GM19328 (cell line): ENCODE measurements around the gene MUC2.

Experiments
- ATAC-seq: cut with Tn5 transposase; IDR thresholded peaks from one replicate; pipeline ENCODE4 v1.9.1; 2021; ENCODE audit warnings: mild to moderate bottlenecking, moderate library complexity; ENCODE audit not compliant: unreplicated experiment

The MUC2 gene

DNA sequence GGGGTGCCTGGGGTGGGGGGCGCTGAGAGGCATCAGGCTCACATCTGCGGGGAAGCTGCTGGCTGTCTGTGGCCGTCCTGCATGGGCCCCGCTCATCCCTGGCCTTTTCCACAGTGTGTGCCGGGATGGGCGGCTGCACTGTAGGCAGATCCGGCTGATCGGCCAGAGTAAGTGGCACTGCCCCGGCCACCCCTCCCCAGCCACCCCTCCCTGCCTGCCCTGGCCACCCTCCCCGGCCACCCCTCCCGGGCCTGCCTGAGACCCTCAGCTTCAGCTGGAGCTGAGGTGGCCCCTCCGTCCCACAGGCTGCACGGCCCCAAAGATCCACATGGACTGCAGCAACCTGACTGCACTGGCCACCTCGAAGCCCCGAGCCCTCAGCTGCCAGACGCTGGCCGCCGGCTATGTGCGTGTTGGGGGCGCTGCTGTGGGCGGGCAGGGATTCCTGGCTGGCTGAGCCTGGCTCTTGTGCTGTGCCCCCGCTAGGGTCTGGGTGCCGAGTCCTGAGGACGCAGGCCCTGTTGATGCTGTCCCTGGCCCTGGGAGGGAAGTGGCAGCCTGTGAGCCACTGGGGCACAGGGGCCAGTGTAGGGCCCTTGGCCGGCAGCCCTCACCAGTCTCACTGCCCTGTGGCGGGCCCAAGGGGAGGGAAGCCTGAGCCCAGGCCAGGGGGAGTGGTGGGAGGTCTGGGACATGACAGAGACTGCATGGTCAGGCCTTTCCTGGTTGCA lies 10.9 kb downstream of the MUC2 start:
- ATAC-seq, result no peak

DNA sequence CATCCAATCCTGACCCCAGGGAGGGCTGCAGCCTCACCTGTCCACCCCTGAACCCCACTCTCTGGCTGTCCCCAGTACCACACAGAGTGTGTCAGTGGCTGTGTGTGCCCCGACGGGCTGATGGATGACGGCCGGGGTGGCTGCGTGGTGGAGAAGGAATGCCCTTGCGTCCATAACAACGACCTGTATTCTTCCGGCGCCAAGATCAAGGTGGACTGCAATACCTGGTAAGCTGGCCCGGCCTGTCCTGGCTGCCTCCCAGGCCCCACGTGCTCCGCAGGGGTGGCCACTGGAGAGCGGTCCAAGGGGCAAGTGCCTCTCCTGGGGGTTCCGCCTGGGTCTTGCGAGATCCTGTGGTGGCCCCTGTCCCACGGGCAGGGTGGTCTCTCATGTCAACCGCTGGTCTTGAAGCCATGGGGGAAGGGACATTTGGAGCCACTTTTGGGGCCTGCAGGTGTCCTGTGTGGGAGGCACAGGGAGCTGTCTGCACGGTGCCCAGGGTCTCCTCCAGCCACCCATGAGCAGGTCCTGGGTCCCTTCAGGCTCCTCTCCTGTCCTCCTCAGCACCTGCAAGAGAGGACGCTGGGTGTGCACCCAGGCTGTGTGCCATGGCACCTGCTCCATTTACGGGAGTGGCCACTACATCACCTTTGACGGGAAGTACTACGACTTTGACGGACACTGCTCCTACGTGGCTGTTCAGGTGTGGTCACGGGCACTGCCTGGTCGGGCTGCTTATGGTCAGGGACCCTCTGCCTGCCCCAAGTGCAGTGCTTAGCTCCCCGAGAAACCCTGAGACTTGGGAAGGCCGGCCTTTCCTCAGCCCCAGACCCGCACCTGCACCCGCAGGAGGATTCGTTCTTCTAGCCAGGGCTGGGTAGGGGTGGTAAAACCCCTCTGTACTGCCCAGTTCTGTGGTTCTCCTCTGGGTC lies 11.8 kb downstream of the MUC2 start:
- ATAC-seq, result no peak

DNA sequence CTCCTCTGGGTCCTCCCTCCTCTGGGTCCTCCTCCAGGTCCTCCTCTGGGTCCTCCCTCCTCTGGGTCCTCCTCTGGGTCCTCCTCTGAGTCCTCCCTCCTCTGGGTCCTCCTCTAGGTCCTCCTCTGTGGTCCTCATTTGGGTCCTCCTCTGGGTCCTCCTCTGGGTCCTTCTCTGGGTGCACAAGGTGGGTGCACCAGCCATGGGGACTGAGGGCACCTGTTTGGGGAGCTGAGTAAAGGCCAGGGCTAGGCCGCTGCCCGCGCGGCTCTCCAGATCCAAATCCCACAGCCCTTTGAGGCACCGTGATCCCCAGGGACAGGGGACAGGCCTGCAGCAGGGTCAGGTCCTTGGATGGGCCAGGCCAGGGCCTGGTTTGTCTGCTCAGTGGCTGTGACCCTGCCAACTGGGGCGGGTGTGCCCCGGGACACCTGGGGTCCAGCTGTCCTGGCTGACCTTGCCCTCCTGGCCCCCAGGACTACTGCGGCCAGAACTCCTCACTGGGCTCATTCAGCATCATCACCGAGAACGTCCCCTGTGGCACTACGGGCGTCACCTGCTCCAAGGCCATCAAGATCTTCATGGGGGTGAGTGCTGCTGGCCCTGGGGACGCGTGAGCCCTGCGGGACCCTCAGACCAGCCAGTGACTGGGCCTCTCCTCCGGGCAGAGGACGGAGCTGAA lies 12.7 kb downstream of the MUC2 start:
- no peak for ATAC-seq

DNA sequence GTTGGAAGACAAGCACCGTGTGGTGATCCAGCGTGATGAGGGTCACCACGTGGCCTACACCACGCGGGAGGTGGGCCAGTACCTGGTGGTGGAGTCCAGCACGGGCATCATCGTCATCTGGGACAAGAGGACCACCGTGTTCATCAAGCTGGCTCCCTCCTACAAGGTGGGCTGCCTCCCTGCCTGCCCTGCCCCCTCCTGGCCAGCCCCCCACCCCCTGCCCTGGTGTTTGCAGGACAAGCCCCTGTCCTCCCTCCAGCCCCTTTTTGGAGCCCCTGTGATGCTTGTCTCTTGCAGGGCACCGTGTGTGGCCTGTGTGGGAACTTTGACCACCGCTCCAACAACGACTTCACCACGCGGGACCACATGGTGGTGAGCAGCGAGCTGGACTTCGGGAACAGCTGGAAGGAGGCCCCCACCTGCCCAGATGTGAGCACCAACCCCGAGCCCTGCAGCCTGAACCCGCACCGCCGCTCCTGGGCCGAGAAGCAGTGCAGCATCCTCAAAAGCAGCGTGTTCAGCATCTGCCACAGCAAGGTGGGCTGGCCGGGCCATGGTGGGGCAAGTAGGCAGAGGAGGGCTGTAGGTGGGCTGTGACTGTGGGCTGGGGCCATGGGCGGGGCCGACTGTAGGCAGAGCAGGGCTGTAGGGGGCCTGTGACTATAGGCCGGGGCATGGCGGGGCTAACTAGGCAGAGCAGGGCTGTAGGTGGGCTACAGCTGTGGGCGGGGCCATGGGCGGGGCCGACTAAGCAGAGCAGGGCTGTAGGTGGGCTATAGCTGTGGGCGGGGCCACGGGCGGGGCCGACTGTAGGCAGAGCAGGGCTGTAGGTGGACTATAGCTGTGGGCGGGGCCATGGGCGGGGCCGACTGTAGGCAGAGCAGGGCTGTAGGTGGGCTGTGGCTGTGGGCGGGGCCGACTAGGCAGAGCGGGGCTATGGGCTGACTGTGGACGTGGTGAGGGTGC lies 13.6 kb downstream of the MUC2 start:
- no peak for ATAC-seq

DNA sequence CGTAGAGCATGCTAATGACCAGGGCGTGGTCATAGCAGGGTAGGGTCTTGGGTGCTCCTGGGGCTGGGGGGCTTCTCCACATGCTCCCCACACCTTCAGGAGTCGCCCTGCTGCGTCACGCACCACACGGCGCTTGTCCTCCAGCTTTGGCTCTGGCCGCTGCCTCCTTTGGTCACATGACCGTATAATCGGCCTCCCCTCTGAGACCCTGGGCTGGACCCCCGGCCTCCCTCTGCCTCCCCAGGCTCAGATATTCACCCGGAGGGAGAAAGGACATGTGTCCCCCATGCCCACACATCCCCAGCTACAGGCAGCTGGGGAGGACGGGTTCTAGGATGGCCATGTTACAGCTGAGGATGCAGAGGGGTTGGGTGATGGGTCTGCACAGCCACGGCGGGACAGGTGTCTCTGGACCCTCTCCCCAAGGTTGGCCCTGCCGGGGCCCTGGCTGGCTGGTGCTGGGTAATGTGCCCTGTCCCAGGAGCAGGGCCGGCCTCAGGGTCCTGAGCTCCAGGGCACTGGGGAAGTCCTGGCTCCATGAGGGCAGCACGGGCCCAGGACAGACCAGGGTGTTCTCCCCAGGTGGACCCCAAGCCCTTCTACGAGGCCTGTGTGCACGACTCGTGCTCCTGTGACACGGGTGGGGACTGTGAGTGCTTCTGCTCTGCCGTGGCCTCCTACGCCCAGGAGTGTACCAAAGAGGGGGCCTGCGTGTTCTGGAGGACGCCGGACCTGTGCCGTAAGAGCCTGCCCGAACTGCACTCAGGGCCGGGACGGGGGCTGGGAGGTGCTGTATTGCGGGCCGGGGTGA lies 14.5 kb downstream of the MUC2 start:
- no peak for ATAC-seq

DNA sequence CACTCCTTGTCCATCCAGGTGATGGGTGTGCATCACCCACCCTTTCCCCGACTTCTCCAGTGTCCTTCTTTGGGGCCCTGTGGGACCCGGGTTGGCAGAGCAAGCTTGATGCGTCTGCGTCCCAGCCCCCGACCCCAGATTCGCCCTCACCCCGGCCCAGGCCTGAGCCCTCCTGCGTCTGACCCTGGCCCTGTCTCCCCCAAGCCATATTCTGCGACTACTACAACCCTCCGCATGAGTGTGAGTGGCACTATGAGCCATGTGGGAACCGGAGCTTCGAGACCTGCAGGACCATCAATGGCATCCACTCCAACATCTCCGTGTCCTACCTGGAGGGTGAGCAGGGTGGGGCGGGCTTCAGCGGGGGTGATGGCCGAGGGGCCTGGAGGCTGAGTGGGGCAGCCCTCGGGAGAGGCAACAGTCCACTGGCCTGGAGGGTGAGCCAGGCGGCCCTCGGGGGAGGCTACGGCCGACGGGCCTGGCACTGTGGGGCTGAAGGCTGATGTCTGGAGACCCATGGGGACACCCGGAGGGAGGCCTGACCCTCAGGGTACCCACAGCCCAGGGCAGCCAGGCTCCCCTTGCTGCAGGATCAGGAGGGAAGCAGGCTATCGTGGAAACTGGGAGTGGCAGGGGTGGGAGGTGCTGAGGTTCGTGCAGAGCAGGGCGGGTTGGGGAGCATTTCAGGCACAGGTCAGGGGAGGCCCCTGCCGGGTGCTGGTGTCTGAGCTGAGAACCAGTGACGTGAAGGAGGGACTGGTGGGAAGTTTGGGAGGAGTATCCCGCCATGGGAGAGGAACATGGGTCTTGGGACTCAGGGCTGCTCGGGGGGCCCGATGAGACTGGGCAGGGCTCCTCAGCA lies 15.3 kb downstream of the MUC2 start:
- ATAC-seq, result no peak

DNA sequence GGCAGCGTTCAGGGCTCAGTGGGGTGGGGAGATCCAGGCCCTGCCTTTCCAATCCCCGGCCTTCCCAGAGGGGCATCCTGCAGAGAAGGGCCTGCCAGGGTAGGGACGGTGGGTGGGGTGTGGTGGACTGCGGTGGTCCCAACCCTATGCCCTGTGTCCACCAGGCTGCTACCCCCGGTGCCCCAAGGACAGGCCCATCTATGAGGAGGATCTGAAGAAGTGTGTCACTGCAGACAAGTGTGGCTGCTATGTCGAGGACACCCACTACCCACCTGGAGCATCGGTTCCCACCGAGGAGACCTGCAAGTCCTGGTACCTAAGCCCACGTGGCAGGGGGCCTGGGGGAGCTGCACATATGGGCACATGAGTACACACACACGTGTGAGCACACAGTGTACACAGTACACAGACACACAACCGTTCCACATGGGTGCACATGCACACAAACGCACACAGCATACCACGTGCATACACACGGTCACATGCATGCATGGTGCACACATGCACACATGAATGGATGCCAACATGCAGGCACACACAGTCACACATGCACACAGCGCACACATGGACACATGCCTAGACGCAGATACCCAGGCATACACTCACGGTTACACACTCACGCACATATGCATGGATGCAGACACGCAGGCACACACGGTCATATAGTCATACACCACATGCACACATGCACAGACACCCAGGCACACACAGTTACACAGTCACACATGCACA lies 16.1 kb downstream of the MUC2 start:
- ATAC-seq, result no peak

- no peak for ATAC-seq
Observed at GRCh38 chr11:1091332-1092083, 16.8 kb downstream of the MUC2 start.

DNA sequence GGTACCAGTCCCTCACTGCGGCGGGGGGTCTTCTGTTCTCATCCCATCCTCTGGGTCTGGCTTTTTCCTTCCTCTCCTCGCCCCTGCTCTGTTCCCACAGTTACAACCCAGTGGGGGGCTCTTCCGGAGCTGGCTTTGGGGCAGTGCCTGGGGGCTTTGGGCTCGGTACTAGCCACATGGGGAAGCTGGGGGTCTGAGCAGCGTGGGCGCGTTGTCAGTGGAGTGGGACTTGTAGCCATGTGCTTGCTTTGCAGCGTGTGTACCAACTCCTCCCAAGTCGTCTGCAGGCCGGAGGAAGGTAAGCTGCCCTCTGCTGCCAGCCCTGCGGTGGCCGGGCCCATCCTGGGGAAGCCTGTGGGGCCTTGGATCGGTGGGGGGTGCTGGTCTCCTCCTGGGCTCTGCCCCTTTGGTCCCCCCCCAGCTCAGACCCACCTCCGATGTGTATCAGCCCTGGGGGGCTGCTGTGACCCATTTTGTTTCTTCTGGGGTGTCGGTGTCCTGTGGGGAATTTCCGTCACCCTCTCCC lies 17.5 kb downstream of the MUC2 start:
- no peak for ATAC-seq

- ATAC-seq, result no peak
Observed at GRCh38 chr11:1092919-1093318, 18.2 kb downstream of the MUC2 start.

GRCh38 chr11:1099519-1100355 lies 25.1 kb downstream of the MUC2 start:
- no peak for ATAC-seq

GRCh38 chr11:1100417-1101245 lies 26.0 kb downstream of the MUC2 start:
- ATAC-seq, result no peak

GRCh38 chr11:1101318-1102089 lies 26.8 kb downstream of the MUC2 start:
- no peak for ATAC-seq

DNA sequence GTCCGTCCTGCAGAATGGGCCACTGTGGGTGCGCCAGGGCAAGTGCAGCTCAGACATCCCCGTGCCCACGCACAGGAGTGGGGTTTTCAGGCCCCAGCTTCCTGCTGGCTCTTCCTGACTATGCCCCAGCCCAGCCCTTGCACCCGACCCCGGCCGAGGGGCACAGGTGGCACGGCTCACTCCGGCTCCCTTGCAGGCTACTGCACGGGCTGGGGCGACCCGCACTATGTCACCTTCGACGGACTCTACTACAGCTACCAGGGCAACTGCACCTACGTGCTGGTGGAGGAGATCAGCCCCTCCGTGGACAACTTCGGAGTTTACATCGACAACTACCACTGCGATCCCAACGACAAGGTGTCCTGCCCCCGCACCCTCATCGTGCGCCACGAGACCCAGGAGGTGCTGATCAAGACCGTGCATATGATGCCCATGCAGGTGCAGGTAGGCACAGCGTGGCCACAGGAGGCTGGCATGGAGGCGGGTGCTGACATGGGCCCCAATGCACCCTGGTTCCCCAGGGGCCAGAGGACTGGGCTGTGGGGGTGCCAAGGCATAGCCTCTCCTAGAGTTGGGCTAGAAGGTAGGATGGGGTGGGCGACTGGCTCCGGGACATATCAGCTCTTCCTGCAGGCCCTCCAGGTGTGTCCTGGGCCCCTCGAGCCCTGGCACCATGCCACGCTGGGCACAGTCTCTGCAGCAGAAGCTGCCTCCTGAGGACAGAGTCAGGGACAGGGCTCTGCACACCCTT lies 27.7 kb downstream of the MUC2 start:
- no peak for ATAC-seq
